22Rv1 (cell line): ENCODE measurements around the gene MYO7B.

Experiments used
- ZFX ChIP-seq: fragments of 450-650 bp; IDR thresholded peaks from 2 replicates; pipeline ENCODE4 v1.6.1; 2017; ENCODE audit warnings: antibody characterized with exemption, borderline replicate concordance
- TF ChIP-seq, protein P1 (sequence below): fragments of 450-650 bp; IDR thresholded peaks from 2 replicates; pipeline ENCODE4 v1.5.1; 2017; ENCODE audit warnings: mild to moderate bottlenecking

DNA sequence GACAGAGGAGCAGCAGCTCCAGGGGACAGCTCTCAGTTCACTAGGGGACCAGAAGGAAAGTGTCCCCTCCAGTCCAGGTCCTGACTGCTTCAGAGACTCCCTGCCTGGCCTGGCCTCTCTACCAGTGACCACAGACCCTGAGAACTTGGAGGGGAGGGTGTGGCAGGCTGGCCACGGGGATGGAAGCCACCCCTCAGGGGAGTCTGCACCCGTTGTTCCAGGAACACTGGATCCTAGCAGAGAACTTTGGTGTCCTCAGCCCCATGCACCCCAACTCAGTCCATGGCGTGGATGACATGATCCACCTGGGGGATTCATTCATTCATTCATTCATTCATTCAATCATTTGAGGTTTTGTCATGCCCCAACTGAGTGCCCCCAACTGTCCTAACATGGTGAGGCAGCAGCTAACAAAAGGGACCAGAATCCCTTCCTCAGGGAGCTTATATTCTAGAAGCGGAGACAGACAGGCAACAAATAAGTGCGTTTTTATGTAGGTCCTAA, 31.9 kb downstream of the MYO7B start:
- TF ChIP-seq, protein P1, sequence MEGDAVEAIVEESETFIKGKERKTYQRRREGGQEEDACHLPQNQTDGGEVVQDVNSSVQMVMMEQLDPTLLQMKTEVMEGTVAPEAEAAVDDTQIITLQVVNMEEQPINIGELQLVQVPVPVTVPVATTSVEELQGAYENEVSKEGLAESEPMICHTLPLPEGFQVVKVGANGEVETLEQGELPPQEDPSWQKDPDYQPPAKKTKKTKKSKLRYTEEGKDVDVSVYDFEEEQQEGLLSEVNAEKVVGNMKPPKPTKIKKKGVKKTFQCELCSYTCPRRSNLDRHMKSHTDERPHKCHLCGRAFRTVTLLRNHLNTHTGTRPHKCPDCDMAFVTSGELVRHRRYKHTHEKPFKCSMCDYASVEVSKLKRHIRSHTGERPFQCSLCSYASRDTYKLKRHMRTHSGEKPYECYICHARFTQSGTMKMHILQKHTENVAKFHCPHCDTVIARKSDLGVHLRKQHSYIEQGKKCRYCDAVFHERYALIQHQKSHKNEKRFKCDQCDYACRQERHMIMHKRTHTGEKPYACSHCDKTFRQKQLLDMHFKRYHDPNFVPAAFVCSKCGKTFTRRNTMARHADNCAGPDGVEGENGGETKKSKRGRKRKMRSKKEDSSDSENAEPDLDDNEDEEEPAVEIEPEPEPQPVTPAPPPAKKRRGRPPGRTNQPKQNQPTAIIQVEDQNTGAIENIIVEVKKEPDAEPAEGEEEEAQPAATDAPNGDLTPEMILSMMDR = no peak
- TF ChIP-seq ZFX = no peak
